HG02678 (cell line): ENCODE data around the gene DISC1.

Experiments used
- ATAC-seq: cut with Tn5 transposase; IDR thresholded peaks from one replicate; pipeline ENCODE4 v1.9.1; 2021; ENCODE audit warnings: mild to moderate bottlenecking, moderate library complexity; ENCODE audit not compliant: unreplicated experiment

DISC1 gene

GRCh38 chr1:231844986-231845502 is 218.5 kb downstream of the DISC1 start:
- no peak for ATAC-seq

DNA sequence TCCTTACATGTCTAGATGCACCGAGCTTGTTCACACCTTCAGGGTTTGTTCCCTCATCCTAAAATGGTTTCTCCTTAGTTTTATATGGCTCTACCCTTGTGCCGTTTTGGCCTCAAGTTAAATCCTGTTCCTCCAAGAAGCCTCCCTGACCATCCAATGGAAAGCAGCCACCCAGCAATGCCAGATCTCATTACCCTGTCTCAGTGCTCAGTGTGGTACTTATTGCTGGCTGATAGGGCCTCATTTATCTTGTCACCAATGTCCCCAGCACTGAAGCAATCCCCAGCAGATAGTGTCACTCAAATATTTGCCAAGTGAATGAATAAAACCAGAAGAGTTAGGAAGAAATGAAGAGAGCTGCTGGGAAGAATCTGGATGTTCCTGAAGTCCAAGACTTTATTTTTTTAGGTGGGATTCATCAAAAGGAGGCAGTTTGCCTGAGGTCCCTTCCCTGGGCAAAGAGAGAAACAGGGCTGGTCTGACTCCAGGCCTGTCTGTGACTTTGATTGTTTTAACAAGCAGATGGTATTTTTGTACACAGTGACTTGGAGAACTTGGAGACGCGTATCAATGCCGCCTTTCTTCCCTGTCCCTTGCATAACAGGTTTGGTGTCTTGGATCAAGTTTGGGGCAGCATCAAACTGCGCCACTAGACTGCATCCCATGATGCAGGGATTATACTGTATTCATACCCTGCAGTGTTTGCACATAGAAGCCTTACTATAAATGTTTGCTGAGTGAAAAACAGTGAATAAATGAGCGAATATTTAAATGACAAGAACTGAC is 221.2 kb downstream of the DISC1 start:
- ATAC-seq: no peak

DNA sequence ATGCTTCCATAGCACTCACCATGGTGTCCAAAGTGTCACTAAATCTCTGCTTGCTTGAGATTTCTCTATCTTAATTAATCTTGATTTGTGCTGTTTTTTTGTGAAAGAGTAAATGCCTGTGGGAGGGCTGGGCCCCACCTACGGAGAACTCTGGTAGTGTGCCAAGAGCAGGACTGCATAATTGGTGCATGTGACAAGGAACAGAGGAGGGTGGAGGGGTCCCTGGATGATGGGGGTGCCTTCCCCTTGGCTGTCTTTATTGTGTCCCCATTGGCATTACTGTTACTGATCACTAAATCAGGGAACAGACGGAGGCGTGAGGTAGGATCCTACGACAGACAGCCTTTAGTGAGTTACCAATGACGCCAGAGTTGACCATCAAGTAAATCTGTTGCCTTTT is 223.4 kb downstream of the DISC1 start:
- no peak for ATAC-seq

GRCh38 chr1:231850786-231851185 is 224.2 kb downstream of the DISC1 start:
- no peak for ATAC-seq

DNA sequence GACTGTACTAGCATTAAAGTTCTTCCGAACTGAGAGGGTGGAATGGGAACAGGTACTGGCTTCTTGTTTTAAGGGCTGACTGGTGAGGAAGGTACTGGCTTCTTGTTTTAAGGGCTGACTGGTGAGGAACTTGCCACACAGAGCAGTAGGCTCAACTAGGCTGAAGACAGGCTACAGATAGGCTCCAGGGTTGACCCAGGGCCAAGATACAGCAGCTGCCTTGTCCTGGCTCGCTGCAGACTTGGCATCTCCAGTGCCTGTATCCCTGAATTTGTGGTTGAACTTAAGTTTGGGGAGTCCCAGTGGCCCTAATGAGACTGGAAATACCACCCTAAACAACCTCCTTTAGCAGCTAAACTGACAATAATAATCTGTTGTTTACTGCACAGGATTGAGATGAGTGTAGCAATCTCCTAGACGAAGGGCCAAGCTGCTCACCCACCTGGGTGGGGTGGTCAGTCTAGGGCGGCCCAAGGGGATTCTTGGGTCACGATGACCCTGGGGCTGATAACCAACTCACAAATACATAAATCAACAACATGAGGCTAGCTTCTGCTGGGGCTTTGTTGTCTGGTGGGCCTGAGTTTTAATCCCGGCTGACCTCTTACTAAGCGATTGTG is 227.1 kb downstream of the DISC1 start:
- ATAC-seq: no peak

DNA sequence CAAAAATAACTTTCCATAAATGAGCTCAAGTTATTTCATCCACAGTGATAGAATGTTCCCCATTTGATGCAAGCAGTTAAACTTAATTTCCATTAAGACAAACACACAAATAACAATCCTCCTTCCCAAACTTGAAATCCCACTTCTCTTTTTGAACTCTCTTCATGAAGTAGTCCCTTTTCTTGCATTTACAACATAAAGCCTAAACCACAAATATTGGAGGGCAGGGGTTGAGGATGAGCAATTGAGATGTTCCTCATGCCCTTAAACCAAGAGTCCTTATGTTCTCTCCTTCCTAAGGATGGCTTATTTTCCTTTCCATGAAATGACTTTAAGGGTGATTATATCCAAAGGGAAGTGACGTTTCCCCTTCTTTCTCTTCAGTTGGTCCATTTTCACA is 228.8 kb downstream of the DISC1 start:
- no peak for ATAC-seq

DNA sequence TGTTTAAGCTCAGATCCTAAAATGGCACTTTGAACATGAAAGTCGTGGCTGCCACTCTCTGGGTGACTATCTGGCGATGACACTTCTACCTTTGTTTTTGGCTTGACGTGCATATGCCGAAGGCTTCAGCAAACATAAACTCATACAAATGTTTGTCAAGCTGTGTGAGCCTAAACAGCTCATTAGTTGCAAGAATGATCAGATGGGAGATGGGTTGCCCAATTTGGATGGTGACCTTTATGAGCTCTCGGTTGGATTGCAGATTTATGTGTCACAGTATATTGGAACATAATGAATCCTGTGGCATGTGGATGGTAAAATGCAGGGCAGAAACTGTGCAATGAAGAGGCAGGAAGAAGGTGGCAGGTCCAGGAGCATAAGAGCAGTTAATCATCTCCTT is 229.3 kb downstream of the DISC1 start:
- ATAC-seq: no peak

- no peak for ATAC-seq
These were observed 229.8 kb downstream of the DISC1 start for GRCh38 chr1:231856426-231856825.

GRCh38 chr1:231856894-231857293 is 230.3 kb downstream of the DISC1 start:
- ATAC-seq: no peak

- ATAC-seq: no peak
These were observed 231.1 kb downstream of the DISC1 start for GRCh38 chr1:231857609-231858135.

GRCh38 chr1:231860221-231861088 is 233.9 kb downstream of the DISC1 start:
- ATAC-seq: no peak

GRCh38 chr1:231861541-231862481 is 235.2 kb downstream of the DISC1 start:
- no peak for ATAC-seq

DNA sequence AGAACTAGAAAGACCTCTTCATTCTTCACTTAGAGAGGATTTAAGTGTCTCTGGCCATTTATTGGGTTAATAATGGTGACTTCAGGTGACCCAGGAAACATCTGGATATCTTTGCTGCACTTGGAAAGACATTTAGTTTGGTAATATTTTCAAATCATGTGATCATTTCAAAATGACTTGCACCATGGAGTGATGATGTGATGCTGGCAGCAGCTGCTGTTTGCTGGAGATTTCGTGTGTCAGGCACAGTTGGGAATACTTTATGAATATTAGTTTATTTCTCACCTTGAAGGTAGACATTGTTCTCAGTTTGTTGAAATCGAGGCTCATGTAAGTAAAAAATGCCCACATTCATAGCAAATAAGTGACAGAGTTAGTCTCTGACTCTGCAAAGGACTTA is 236.0 kb downstream of the DISC1 start:
- no peak for ATAC-seq

DNA sequence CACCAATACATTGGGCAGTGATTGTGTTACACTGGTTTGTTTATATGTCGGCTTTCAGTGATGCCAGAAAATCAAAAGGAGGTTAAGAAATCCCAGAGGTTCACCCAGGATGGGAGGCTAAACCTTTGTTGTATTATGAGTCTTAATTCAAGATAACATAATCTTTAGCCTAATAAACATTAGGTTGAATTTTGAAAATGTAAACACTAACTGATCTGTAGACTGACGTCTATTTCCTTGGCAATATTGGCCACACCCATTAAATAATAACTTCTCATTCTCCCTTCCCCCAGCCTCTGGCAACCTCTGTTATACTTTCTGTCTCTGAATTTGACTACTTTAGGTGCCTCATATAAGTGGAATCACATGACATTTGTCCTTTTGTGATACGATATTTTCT is 238.7 kb downstream of the DISC1 start:
- ATAC-seq: no peak

- ATAC-seq: no peak
These were observed 240.1 kb downstream of the DISC1 start for GRCh38 chr1:231866392-231867331.

GRCh38 chr1:231867607-231868006 is 241.0 kb downstream of the DISC1 start:
- no peak for ATAC-seq

DNA sequence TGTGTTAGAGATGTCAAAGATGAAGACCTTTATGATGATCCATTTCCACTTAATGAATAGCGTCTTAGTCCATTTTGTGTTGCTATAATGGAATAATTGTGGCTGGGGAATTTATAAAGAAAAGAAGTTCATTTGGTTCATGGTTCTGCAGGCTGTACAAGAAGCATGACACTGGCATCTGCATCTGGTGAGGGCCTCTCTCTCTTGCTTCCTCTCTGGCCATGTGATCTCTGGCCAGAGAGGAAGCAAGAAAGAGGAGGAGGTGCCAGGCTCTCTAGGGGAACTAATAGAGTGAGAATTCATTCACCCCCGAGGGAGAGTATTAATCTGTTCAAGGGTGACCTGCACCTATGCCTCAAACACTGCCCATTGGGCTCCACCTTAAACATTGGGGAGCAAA is 242.8 kb downstream of the DISC1 start:
- no peak for ATAC-seq

GRCh38 chr1:231871471-231871870 is 244.9 kb downstream of the DISC1 start:
- ATAC-seq: no peak

DNA sequence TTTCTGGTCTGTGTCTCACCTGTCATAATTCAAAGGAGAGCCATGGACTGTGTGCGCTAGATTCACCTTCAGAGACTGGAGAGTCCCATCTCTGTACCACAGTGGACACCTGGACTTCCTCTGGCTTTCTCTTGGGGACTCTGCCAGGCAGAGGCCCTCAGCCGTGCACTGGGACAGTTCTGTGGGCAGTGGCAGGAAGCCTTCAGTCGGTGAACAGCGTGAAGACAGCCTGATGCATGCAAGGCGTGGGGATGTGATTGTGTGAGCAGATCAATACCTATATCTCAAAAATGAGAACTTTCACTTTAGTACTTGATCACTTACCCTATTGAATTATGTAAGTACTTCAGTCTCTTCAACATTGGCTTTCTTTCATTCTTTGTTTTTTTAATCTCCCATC is 245.3 kb downstream of the DISC1 start:
- no peak for ATAC-seq
